HG02610 (cell line): ENCODE measurements around the gene TUT4.

ENCODE experiments used
- ATAC-seq: cut with Tn5 transposase; IDR thresholded peaks from one replicate; pipeline ENCODE4 v1.9.1; 2021; ENCODE audit warnings: mild to moderate bottlenecking, moderate library complexity; ENCODE audit not compliant: unreplicated experiment

The TUT4 gene

GRCh38 chr1:52473039-52473438, 79.9 kb downstream of the TUT4 start:
- ATAC-seq = no peak

GRCh38 chr1:52472384-52472783, 80.5 kb downstream of the TUT4 start:
- no peak for ATAC-seq

- no peak for ATAC-seq
These were observed 83.8 kb downstream of the TUT4 start for GRCh38 chr1:52469108-52469507.

- ATAC-seq = no peak
These were observed 89.0 kb downstream of the TUT4 start for GRCh38 chr1:52463891-52464290.

GRCh38 chr1:52461821-52462220, 91.1 kb downstream of the TUT4 start:
- no peak for ATAC-seq

GRCh38 chr1:52460694-52461093, 92.2 kb downstream of the TUT4 start:
- no peak for ATAC-seq

- ATAC-seq = no peak
These were observed 97.2 kb downstream of the TUT4 start for GRCh38 chr1:52455686-52456085.

- no peak for ATAC-seq
These were observed 98.1 kb downstream of the TUT4 start for GRCh38 chr1:52454779-52455178.

- no peak for ATAC-seq
These were observed 98.8 kb downstream of the TUT4 start for GRCh38 chr1:52454127-52454526.

GRCh38 chr1:52444463-52444862, 108.4 kb downstream of the TUT4 start:
- ATAC-seq = no peak

- no peak for ATAC-seq
These were observed 112.9 kb downstream of the TUT4 start for GRCh38 chr1:52439976-52440375.

GRCh38 chr1:52436817-52437216, 116.1 kb downstream of the TUT4 start:
- ATAC-seq = no peak

GRCh38 chr1:52435650-52436049, 117.2 kb downstream of the TUT4 start:
- no peak for ATAC-seq

GRCh38 chr1:52435211-52435610, 117.7 kb downstream of the TUT4 start:
- ATAC-seq = no peak

- ATAC-seq = no peak
These were observed 120.1 kb downstream of the TUT4 start for GRCh38 chr1:52432807-52433206.

- ATAC-seq = no peak
These were observed 125.7 kb downstream of the TUT4 start for GRCh38 chr1:52427152-52427551.

GRCh38 chr1:52426371-52426770, 126.5 kb downstream of the TUT4 start:
- ATAC-seq = no peak

GRCh38 chr1:52424813-52425212, 128.1 kb downstream of the TUT4 start:
- no peak for ATAC-seq

GRCh38 chr1:52424231-52424636, 128.7 kb downstream of the TUT4 start:
- no peak for ATAC-seq

GRCh38 chr1:52423771-52424170, 129.1 kb downstream of the TUT4 start:
- no peak for ATAC-seq

GRCh38 chr1:52423055-52423454, 129.8 kb downstream of the TUT4 start:
- no peak for ATAC-seq

- no peak for ATAC-seq
These were observed 132.2 kb downstream of the TUT4 start for GRCh38 chr1:52420713-52421112.

- no peak for ATAC-seq
These were observed 136.1 kb downstream of the TUT4 start for GRCh38 chr1:52416811-52417210.

- no peak for ATAC-seq
These were observed 137.9 kb downstream of the TUT4 start for GRCh38 chr1:52414942-52415341.
